B cell (primary cell): Measurements from ENCODE around the gene HTR2B. TPM values are rescaled to one million over a fixed set of nuclear protein-coding genes. Genes with fewer than 3 reads are reported as not detected.

Experiments used
- ATAC-seq: fragments of 200-7000 bp; cut with Tn5 transposase; one replicate; pipeline ENCODE4 v1.10.0; 2021; ENCODE audit warnings: low read depth, mild to moderate bottlenecking, moderate number of reproducible peaks, moderate library complexity
- CTCF ChIA-PET: fragments of 350-600 bp; sonication (Branson Sonifier 250); formaldehyde crosslinking; loops from one replicate; lab custom pipeline; 2021; ENCODE audit warnings: antibody characterized with exemption, inconsistent platforms; lab: Charles Lee
- POLR2A ChIA-PET: fragments of 350-600 bp; sonication (Branson Sonifier 250); formaldehyde crosslinking; loops from one replicate; lab custom pipeline; 2021; ENCODE audit warnings: antibody characterized with exemption; lab: Charles Lee
- DNase-seq: peaks from one replicate; pipeline ENCODE4 v3.0.0; 2013
- H2AFZ ChIP-seq: 2 replicates; pipeline ENCODE4 v1.6.1; 2012; ENCODE audit warnings: mild to moderate bottlenecking, low read depth, low read length; ENCODE audit not compliant: insufficient read depth, poor library complexity, severe bottlenecking
- H3K27ac ChIP-seq, 2 donors: 1 replicate in 1 of 2; 2 replicates in 1 of 2; pipeline ENCODE4 v1.5.1; 2012 to 2013; ENCODE audit warnings: low read length in 2 of 2, mild to moderate bottlenecking in 2 of 2, moderate library complexity in 1 of 2
- H3K27me3 ChIP-seq, 4 experiments: fragments of 200-600 bp in 1 of 4; sonication (generic) in 1 of 4; replicated peaks in 1 of 4; 1 replicate in 2 of 4; 2 replicates in 2 of 4; pipeline versions ENCODE4 v1.6.1 to v1.7.0; 2013 to 2016; ENCODE audit warnings: low read length in 3 of 4, mild to moderate bottlenecking in 2 of 4, mixed read lengths in 1 of 4, moderate library complexity in 1 of 4; ENCODE audit not compliant: insufficient read depth in 4 of 4, control insufficient read depth in 3 of 4; ENCODE audit errors: control extremely low read depth in 1 of 4
- H3K36me3 ChIP-seq, 2 experiments: replicated peaks in 1 of 2; 1 replicate in 1 of 2; 2 replicates in 1 of 2; pipeline versions ENCODE4 v1.6.1 to v1.7.1; 2013; ENCODE audit warnings: low read length in 1 of 2; ENCODE audit not compliant: insufficient read depth in 2 of 2, control insufficient read depth in 1 of 2; ENCODE audit errors: control extremely low read depth in 1 of 2, extremely low read depth in 1 of 2
- H3K4me1 ChIP-seq, 2 donors: fragments of 200-600 bp in 1 of 2; sonication (generic) in 1 of 2; 1 replicate in 1 of 2; 2 replicates in 1 of 2; pipeline versions ENCODE4 v1.5.1 to v1.6.1; 2013 to 2017; ENCODE audit warnings: low read length in 2 of 2; ENCODE audit not compliant: control insufficient read depth in 2 of 2, insufficient read depth in 2 of 2
- H3K4me2 ChIP-seq: replicated peaks from 2 replicates; pipeline ENCODE3; 2012; ENCODE audit warnings: mild to moderate bottlenecking, low read depth, low read length; ENCODE audit not compliant: poor library complexity, severe bottlenecking
- H3K4me3 ChIP-seq, 5 experiments: fragments of 200-600 bp in 1 of 5; sonication (generic) in 1 of 5; 1 replicate in 3 of 5; 2 replicates in 2 of 5; pipeline versions ENCODE4 v1.5.1 to v1.7.0; 2011 to 2016; ENCODE audit warnings: low read length in 4 of 5, mild to moderate bottlenecking in 4 of 5, low read depth in 2 of 5, control low read depth in 1 of 5, moderate library complexity in 1 of 5; ENCODE audit not compliant: insufficient read depth in 1 of 5; ENCODE audit errors: control extremely low read depth in 1 of 5, extremely low read depth in 1 of 5
- H3K79me2 ChIP-seq: fragments of 200-600 bp; sonication (generic); one replicate; pipeline ENCODE4 v1.6.0; 2016; ENCODE audit warnings: low read length; ENCODE audit not compliant: control insufficient read depth, insufficient read depth
- H3K9ac ChIP-seq: fragments of 200-600 bp; sonication (generic); 2 replicates; pipeline ENCODE4 v1.6.1; 2017; ENCODE audit warnings: mild to moderate bottlenecking, low read length, moderate library complexity
- H3K9me3 ChIP-seq, 3 donors: one replicate each; pipeline versions ENCODE4 v1.6.1 to v1.7.1; 2013; ENCODE audit warnings: low read length in 2 of 3; ENCODE audit not compliant: control insufficient read depth in 2 of 3, insufficient read depth in 1 of 3; ENCODE audit errors: control extremely low read depth in 1 of 3
- H4K20me1 ChIP-seq: 2 replicates; pipeline ENCODE4 v1.6.0; 2012; ENCODE audit warnings: mild to moderate bottlenecking, low read length; ENCODE audit not compliant: insufficient read depth, control insufficient read depth, poor library complexity, severe bottlenecking
- H3K27ac Mint-ChIP-seq: one replicate; pipeline ENCODE4 v1.8.0; 2021; ENCODE audit warnings: mixed read lengths
- H3K27me3 Mint-ChIP-seq: one replicate; pipeline ENCODE4 v1.8.0; 2021; ENCODE audit warnings: mixed read lengths
- H3K4me1 Mint-ChIP-seq: one replicate; pipeline ENCODE4 v1.8.0; 2021; ENCODE audit warnings: mixed read lengths
- H3K4me3 Mint-ChIP-seq: one replicate; pipeline ENCODE4 v1.8.0; 2021; ENCODE audit warnings: mixed read lengths
- H3K9me3 Mint-ChIP-seq: one replicate; pipeline ENCODE4 v1.8.0; 2022; ENCODE audit warnings: mixed read lengths; ENCODE audit not compliant: insufficient read depth
- EZH2 ChIP-seq: IDR thresholded peaks from 2 replicates; pipeline ENCODE4 v1.6.1; 2012; ENCODE audit warnings: borderline replicate concordance, low read depth, mild to moderate bottlenecking, moderate library complexity, low read length; ENCODE audit not compliant: insufficient read depth, poor library complexity, severe bottlenecking
- WGBS: methylation state at CpG from one replicate; pipeline ENCODE4 v1.1.5; 2013; ENCODE audit warnings: missing lambda C conversion rate; ENCODE audit not compliant: insufficient coverage; 5-methylcytosine and 5-hydroxymethylcytosine counted together
- intact Hi-C: fragments of 100-400 bp; cut with micrococcal nuclease; formaldehyde crosslinking; loops from one replicate; pipeline ENCODE4 v1.10.0; 2022
- polyA plus RNA-seq: library from polyadenylated mRNA; depleted of rRNA; stranded (reverse); fragments of >200 nt; gene quantifications from 2 replicates; pipeline ENCODE4 v1.2.3, GENCODE V29; 2012
- total RNA-seq, 2 donors: library from RNA; stranded (reverse); fragments of 120-200 nt in 1 of 2; gene quantifications; 1 replicate in 1 of 2; 2 replicates in 1 of 2; pipeline versions ENCODE4 v1.2.3 to v1.2.4, GENCODE V29; 2013 to 2022
- TF ChIP-seq, protein P1 (sequence below): fragments of 200-600 bp; IDR thresholded peaks from one replicate; pipeline ENCODE4 v1.8.0; 2022; ENCODE audit warnings: antibody characterized with exemption, mild to moderate bottlenecking

HTR2B gene
- total and polyA plus RNA-seq, 2 donors (not counting 1 experiment from before 2014, with no cell fraction given), result not detected

GRCh38 chr2:231159306-231159705 is 34.5 kb upstream of the HTR2B start:
- Histone ChIP-seq H3K9ac (no peak overlapping the region), H3K27ac (no peak overlapping the region), H3K9me3 (no peaks in the 10 kb centered on the region), H3K79me2 (no peaks in the 10 kb centered on the region), H3K36me3 (peaks cover 0 to 20% of the 10 kb centered on the region in 2 experiments), H3K4me1 (no peaks in the 10 kb centered on the region), H3K4me2 (no peak overlapping the region), H4K20me1 (no peaks in the 10 kb centered on the region), H3K4me3 (no peak overlapping the region), H2AFZ (no peak overlapping the region), H3K27me3 (no peaks in the 10 kb centered on the region)
- ChIA-PET CTCF (no interaction called here), POLR2A (no interaction called here)
- no peak overlapping the region for H3K4me3 Mint-ChIP-seq
- intact Hi-C loops, result no loop called here
- TF ChIP-seq, protein P1, sequence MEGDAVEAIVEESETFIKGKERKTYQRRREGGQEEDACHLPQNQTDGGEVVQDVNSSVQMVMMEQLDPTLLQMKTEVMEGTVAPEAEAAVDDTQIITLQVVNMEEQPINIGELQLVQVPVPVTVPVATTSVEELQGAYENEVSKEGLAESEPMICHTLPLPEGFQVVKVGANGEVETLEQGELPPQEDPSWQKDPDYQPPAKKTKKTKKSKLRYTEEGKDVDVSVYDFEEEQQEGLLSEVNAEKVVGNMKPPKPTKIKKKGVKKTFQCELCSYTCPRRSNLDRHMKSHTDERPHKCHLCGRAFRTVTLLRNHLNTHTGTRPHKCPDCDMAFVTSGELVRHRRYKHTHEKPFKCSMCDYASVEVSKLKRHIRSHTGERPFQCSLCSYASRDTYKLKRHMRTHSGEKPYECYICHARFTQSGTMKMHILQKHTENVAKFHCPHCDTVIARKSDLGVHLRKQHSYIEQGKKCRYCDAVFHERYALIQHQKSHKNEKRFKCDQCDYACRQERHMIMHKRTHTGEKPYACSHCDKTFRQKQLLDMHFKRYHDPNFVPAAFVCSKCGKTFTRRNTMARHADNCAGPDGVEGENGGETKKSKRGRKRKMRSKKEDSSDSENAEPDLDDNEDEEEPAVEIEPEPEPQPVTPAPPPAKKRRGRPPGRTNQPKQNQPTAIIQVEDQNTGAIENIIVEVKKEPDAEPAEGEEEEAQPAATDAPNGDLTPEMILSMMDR, result no peak
- no peak for TF ChIP-seq EZH2
- H3K4me1 Mint-ChIP-seq, result peaks cover 9% of the 10 kb centered on the region
- DNase-seq (no peak), ATAC-seq (no peak)
- no peak overlapping the region for H3K27ac Mint-ChIP-seq
- no peaks in the 10 kb centered on the region for H3K27me3 Mint-ChIP-seq
- H3K9me3 Mint-ChIP-seq, result no peaks in the 10 kb centered on the region

- no peaks in the 10 kb centered on the region for H3K9me3 Mint-ChIP-seq
- WGBS, result 100% methylated on average over 4 of the region's 8 CpGs
- Histone ChIP-seq H4K20me1 (no peaks in the 10 kb centered on the region), H3K27ac (no peak overlapping the region), H3K9me3 (no peaks in the 10 kb centered on the region), H3K4me1 (no peaks in the 10 kb centered on the region), H3K4me3 (no peak overlapping the region), H3K36me3 (peaks cover 3 to 26% of the 10 kb centered on the region in 2 experiments), H3K27me3 (no peaks in the 10 kb centered on the region), H3K9ac (no peak overlapping the region), H3K4me2 (no peak overlapping the region), H3K79me2 (no peaks in the 10 kb centered on the region), H2AFZ (no peak overlapping the region)
- intact Hi-C loops, result no loop called here
- no peak for ATAC-seq
- no peaks in the 10 kb centered on the region for H3K27me3 Mint-ChIP-seq
- peaks cover 2% of the 10 kb centered on the region for H3K4me1 Mint-ChIP-seq
- no peak overlapping the region for H3K4me3 Mint-ChIP-seq
- DNase-seq, result no peak
- H3K27ac Mint-ChIP-seq, result no peak overlapping the region
- POLR2A ChIA-PET, result interaction anchor here (0.6 kb wide), 1 partner anchor 936 kb away, joined by 3 read pairs; no protein-coding TSS in a partner anchor
- TF ChIP-seq, protein P1, result no peak
- no peak for TF ChIP-seq EZH2
- CTCF ChIA-PET, result no interaction called here
Observed at GRCh38 chr2:231152800-231153557, 28.1 kb upstream of the HTR2B start.
